GM19328 (cell line): Measurements from ENCODE around the gene SYNCRIP.
"Not testable (repeated sequence)": the region's sequence is repeated elsewhere in the genome, so short reads cannot be mapped to it uniquely, and the experiment has no call there.

Source experiments
- ATAC-seq: cut with Tn5 transposase; IDR thresholded peaks from one replicate; pipeline ENCODE4 v1.9.1; 2021; ENCODE audit warnings: mild to moderate bottlenecking, moderate library complexity; ENCODE audit not compliant: unreplicated experiment

SYNCRIP gene

DNA sequence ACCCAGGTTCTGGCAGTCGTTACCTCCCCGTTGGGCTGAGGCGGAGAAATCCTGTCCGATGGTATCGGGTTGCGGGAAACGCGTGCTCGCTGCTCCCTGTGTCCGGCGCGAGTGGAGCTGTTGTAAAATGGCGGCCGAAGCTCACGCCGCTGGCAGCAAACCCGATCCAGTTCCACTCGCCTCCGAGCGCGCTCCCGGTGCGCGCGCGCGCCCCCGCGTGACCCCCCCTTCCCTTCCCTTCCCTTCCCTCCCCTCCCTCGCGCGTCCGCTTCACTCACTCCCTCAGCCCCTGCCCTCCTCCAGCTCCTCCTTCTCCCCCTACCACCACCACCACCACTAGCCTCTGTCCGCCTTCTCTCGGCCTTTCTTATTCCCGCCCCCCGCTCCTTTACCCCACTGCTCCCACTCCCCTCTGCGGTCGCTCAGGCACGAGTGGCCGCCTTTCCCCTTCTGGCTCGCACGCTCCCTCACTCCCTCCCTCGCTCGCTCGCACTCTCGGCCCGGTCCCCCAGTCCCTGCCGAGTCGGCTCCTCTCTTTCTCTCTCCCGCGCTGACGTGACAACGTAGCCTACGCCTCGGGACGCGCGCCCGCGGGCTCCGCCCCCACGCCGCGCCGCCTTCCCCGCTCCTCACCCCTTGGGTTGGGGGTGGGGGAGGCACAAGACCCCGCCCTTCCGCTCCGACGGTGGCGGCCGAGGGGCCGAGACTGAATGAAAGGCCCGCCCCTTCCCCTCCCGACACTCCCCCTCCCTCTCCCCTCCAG is at the start of gene SYNCRIP:
Gene SYNCRIP, minus strand, starts transcription at position 113 of the 763 bp plus-strand sequence. CDS start 1,447 bp downstream, outside the sequence.
- peak; percentile 70 for ATAC-seq

DNA sequence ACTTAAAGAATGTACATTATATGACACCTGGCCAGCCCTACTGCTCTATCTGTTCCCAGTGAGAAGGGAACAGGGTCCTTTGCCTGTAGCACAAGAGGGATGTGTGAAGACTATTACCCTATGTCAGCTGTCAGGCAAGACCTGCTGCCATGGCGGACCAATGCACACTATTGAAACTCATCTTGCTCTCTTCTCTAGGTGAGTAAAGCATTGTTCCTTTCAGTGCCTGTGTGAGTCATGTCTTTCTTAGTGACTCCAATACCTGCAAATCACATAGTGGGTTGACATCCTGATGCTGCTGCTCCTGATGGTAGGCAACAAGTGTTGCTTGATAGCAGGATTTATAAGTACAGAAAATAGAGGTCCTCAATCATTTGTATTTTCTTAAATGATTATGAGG is 48.8 kb upstream of the SYNCRIP start:
- no peak for ATAC-seq

DNA sequence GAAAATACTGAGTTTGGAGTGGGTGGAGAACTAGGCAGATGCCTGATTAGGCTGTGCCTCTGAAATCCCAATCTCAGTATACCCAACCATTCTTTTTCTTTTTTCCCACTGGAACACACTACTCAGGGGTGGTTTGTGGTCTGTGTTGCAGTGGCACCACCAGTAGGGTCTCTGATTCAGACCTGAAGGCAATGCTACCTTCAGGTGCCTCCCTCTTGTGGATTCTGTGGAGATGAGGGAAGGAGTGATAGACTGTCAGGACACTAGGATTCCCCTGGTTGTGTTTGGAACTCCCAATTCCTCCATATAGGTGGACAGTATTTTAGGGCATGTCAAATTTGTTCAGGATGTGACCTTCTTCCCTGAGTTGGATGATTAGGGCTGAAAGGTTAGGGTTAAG is 47.4 kb upstream of the SYNCRIP start:
- ATAC-seq: no peak

DNA sequence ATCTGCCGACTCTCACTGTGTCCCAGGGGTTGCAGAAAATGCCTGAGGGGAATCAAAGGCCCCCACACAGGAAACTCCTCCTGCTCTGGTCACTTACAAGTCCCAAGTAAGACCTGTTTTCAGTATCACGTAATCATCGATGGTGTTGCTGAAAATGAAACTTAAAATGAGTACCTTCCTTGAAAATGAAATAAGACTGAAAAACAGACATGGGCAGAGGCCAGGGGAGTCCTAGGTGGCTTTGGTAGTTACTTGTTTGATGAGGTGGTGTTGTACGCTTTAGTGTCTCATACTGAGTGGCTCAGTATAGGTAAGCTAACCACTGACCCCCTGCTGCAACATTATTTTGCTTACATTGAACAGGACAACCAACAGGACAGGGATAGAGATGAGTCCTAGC is 43.0 kb upstream of the SYNCRIP start:
- peak; percentile 82 for ATAC-seq

DNA sequence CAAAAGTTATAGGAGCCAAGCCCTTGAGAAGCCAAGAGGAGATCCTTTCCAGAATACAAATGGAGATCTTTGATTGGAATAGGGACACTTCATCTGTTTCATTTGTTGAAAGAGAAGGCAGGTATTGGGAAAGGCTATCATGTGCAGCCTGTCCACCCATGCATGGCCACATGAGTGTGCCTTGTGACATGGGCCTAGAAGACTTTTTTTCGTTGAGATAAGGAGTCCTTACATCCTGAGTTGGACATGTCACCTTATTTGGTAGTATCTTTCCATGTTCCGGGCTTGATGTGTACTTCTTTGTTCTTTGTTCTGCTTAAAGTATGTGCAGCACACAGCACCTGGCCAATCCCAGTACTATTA is 42.1 kb upstream of the SYNCRIP start:
- ATAC-seq: no peak

DNA sequence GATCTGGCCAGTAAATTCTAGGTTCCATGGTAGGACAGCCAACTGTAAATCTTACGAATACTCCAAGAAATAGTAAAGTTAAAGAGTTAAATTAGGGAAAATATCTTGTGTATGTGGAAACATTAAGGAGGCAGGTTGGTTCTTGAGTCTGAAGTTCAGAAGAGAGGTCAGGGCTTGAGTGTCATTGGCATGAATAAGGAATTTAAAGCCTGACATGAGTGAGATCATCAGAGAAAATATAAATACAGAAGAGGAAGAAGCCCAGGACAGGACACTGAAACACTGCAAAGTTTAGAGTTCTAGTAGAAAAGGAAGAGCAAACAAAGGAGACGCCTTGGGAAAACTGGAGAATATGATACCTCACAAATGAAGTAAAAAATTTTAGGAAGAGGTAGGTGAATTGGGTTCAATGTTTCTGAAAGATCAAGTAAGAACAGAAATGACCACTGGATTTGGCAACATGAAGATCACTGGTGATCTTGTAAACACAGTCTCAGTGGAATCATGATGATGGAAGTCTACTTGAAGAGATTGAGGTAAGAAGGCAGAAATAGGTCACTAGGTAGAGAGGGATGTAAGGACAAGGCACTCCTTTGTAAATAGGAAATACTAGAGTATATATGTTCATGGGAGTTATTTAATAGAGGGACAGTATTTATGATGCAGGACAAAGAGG is 41.6 kb upstream of the SYNCRIP start:
- no peak for ATAC-seq

DNA sequence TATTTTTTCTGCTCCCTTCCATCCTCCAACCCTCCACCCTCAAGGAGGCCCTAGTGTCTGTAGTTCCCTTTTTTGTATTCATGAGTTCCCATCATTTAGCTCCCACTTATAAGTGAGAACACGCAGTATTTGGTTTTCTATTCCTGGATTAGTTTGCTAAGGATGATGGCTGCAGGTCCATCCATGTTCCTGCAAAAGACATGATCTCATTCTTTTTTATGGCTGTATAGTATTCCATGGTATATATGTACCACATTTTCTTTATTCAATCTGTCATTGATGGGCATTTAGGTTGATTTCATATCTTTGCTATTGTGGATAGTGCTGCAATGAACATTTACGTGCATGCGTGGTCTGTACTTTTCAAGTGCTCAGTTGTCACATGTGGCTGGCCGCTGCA is 39.2 kb upstream of the SYNCRIP start:
- ATAC-seq: not testable (repeated sequence)

DNA sequence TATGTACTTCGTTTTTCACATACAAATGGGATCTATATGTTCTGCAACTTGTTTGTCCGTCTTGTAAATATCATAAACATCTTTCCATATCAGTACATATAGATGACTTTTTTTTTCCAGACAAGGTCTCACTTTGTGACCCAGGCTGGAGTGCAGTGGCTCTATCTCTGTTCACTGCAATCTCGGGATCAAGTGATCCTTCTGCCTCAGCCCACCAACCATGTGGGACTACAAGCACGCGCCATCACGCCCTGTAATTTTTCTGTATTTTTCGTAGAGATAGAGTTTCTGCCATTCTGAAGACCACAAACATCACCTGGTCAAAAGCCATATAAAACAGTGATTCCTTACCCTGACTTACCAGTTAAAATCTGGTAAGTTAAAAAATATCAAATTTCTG is 37.7 kb upstream of the SYNCRIP start:
- no peak for ATAC-seq

DNA sequence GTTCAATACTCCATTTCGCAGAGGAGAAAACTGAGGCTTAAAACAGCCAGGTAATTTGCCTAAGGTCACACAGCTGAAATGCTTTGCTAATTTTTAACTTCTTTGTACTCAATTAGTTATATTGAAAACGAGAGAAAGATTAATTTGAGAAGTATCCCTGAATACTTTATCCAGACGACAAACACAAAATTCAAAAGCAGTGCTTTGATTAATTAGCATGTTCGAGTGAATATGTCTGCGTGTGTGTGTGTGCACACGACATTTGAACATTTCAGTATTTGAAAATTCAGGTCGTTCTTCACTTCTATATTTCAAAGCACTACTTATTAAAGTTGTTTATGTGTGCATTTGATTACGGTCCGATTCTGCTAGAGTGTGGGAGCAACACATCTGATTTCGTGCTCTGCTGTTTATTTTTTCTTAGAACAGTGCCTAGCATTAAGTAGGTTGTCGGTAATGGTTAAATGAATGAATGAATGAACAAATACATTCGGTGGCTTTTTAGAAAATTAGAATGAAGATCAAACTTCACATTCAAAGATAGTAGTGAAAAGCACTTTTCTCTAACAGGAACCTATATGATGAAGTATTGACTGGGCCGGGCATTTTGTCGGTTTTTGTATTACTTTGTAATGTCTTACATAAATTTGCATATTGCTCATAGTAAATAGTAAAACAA is 36.9 kb upstream of the SYNCRIP start:
- ATAC-seq: no peak

DNA sequence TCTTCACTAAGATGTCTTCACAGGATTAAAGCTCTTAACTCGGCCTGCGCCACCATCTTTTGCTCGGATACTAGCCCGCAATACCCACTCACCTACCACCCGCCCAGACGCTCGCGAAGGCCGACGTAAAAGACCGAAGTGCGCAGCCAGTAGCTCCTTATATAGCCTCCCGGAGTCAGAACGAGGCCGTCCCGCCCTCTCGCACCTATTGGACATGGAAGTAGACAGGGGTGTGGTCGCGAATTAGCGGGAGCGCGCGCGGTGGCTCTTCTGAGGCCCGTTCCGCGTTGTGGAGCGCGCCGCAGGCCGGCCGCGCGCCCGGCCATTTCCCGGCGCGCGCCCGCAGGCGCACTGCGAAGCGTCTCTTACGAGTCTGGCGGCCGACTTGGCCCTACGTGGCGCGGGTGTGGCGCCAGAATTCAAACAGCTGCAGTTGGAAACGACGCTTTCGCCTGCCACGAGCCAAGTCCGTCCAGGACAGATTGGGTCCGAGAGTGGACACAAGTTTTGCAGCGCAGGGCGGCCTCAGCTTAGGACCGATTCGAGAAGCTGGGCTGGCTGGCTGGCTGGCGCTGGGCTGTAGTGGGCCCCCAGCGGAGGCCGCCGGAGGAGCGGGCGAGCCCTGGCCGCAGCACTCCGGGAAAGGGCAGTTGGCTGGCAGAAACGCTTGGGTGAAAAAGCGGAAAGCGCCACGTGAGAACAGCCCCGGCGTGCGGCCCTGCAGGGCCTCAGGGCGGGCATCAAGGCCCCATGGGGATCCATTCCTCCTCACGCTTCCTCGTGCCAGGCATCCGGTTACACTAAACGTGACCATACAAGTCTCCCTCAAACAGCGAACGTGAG is 36.1 kb upstream of the SYNCRIP start:
- ATAC-seq: peak; percentile 86

DNA sequence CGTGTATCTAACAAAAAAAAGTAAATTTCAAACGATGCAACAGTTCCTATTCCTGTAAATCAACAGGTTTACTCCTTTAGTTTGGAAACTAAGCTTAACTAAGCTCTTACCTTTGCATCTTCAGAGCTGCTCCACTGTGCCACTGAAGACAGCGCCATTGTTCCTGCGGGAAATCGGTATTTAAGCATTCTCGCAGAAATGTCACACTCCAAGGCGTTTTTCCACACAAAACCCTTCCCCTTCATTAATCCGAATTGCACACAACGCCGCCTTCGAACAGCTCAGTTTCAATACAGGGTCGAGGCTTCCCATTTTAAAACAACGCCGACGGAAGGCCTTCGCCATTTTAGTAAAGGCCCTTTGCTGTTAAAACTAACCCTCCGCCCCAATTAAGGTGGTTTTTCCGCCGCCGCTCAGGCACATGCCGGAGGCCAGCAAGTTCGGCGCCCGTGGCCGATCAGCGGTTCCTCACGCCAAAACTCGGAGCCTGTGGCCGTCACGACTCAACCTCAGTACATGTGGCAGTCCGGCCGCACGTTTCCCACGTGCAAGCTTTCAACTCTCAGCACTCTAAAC is 35.4 kb upstream of the SYNCRIP start:
- no peak for ATAC-seq

DNA sequence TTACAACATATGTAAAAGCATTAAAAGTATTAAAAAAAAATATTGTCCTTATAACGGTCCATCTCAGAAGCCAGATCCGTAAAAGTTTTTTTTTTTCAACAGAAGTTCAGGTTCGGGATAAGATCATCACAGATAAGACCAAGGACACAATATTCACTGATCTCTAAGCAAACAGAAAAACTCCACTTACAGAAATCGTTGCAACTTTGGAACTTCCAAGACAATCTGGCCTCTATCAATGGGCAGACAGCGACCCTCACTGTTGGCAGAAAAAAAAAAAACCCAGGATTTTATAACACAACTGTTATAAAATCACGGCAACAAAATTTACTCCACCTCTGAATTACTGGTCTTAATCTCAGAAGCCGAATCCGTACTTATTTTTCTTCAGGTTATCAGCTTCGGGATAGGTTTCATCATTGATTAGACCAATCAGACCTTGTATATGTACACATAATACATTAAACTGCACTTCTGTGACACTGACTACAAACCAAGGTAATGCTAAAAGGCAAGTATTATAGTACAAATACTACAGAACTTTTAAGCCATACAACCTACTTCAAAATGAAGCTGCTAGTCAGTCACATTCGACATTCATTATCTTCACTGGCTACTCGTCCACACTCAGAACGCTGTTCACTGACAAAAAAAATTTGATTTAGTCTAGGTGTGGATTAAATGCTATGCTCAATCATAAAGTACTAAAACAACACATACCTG is 34.7 kb upstream of the SYNCRIP start:
- no peak for ATAC-seq

DNA sequence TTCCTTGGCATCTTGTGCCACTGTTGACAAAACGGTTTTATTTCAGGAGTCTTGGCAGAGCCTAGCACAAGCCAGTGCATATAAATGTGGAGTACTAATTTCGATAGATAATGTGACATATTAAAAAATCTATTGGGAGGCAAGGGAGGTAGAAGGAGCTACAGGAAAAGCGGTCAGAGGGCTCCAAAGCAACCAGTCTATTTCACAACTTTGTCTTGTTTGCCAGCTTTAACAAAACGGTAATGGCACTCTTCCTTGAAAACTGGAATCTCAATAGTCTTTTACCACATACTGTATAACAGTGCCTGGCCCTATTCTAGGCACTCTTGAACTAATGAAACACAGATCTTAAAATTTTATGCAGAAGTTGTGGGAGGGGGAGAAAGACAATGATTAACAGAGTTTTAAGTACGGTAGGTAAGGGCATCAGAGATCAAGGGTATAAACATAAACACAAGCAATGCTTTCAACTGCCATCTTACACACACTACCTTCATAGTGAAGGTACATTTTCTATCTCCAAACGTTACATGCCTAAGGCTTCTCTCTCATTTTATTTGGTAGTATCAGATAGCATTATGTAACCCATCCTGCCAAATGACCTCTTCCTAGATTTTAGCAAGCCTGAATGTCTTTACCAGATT is 33.5 kb upstream of the SYNCRIP start:
- no peak for ATAC-seq

DNA sequence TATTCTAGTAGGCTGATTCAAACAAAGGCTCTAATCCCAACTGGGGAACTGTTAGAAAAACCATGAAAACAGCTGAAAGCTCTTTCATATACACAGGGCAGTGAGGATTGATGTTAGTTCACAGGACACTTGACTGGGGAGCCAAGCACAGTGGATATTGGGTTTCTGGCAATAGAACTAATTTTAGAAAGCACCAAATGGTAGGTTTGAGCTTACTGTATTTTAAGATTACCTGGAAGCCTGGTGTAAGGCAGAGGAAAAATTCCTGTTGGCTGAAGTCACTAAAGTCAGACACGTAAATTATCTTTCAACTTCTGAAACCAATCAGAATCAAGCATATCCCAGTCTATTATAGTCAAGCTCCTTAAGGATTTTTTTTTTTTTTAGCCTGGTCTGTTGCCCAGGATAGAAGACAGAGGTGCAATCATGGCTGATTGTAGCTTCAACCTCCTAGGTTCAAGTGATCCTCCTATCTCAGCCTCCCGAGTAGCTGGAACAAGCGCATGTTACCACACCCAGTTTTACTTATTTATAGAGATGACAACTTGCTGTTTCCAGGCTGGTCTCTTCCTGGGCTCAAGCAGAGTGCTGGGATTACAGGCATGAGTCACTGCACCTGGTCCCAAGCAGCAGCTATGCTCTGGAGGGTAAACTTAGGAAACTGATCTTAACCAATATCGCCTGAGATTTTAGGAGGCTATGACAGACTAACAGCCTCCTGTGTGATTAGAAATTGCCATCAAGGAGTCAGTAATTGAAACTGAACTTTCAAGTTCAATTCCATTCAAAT is 32.5 kb upstream of the SYNCRIP start:
- no peak for ATAC-seq

DNA sequence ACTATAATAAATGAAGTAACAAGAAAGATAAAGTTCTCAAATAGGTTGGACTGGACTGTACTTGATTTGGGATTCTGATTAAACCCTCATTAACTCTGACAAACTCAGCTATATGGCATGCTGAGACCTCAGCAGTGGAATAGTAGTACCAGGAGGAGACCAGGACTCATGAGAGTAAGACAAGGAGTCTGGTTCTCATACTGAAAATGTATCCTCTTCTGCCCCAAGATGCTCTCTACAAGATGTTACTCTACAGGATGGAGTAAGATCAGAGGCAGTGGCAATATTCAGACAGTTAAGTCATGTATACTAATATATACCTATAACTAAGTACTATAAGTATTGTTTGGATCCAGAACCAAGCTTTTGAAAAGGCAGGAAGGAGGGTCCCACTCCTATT is 31.9 kb upstream of the SYNCRIP start:
- no peak for ATAC-seq

DNA sequence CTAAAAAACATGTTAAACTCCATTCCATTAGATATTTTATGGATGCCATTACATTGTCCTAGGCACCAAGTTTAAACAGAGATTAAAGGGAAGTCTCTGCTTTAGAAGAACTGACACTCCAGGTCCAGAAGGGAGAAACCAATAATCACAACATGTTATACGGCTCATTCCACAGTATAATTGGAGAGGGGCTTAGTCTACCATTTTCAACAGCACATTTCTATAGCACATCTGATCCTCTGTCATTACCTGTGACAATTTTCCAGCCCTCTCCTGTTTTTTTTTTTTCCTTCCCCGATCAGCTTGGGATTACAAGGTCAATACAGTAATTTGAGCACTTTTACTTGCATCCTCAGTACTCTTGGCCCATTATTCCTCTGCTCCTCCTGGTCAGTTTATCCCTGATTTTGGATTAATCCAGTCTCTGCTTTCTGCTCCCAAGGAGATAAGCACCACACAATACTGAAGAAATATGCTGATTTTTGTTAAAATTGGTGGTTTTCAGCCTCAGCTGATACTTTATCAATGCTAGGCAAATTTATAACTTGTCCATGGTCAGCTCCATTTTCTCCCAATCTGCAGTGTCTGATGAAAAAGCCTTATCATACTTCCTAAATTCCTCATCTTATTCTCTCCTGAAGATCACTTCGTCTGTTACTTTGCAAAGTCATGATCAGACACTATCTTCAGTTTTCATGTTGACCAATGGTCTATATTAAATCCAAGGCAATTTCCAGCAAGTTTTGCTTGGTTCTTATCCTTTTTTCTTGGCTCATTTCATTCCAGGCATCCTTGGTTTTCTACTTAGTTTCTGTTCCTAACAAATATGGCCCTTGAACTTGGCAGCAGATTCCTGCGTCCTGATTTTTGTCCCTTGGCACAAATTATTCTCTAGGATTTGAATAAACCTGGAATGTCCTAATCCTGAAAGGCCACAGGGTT is 30.8 kb upstream of the SYNCRIP start:
- no peak for ATAC-seq

DNA sequence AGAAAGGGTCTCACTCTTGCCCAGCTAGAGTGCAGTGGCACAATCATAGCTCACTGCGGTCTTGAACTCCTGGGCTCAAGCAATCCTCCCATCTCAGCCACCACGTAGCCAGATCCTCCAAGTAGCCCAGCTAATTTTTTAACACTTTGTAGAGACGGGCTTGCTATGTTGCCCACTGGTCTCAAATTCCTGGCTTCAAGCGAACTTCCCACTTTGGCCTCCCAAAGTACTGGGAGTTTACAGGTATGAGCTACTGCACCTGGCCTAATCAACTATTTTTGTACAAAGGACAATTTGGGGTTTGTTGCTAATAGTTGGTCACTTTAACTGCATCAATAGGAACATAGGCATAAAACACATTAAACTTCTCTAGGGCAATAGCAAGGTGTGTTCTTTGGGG is 29.9 kb upstream of the SYNCRIP start:
- no peak for ATAC-seq

DNA sequence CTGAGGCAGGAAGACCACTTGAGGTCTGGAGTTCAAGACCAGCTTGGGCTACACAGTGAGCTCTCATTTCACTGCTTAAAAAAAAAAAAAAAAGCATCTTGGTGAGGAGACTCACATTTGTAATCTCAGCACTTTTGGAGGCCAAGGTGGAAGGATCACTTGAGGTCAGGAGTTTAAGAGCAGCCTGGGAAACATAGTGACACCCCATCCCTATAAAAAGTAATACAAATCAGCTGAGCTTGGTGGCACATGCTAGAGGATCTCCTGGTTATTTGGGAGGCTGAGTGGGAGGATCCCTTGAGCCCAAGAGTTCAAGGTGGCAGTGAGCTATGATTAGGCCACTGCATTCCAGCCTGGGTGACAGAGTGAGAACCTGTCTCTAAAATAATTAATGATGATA is 29.4 kb upstream of the SYNCRIP start:
- ATAC-seq: no peak
